ENCODE results near the gene VAT1L. TPM values are rescaled to one million over a fixed set of nuclear protein-coding genes. Genes with fewer than 3 reads are reported as not detected.

VAT1L gene
- total and polyA plus RNA-seq, 2 experiments from 2014 or later, result 6.2 TPM

DNA sequence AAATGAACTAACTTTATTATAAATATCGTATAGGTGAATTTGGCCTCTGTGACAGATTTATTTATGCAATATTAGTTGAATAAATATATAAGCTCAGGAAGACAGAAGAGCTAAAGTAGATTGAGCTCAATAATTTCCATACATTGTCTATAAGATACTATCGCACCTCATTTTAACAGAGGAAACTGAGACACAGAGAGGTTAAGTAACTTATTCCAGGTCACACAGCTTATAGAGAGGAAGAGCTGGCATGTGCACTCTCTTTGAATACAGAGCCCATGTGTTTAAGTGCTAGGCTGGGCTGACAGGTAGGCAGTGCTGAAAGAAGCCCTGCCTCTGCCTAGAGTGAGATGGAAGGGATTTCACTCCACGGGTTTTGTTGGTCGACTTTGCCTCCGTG, 48.4 kb downstream of the VAT1L start:
- H4K20me1 ChIP-seq (ENCODE audit: insufficient read depth), result no peaks in the 10 kb centered on the region
- 92 to 96% methylated on average over 5 of the region's 5 CpGs for WGBS, 2 experiments (ENCODE audit: low coverage in 1 of 2, low lambda C conversion rate in 2 of 2, missing lambda C conversion rate in 2 of 2)
- in situ Hi-C loops (cut with MboI), result no loop called here
- no peaks in the 10 kb centered on the region for H3K9me2 ChIP-seq (ENCODE audit: insufficient read depth)
- H3K36me3 ChIP-seq (ENCODE audit: low read depth), result no peaks in the 10 kb centered on the region
- TF ChIP-seq EZH2phosphoT487 (IDR thresholded peaks at IDR 0.05; ENCODE audit: insufficient read depth, low read depth) (no peak), EZH2 (IDR thresholded peaks at IDR 0.05; ENCODE audit: insufficient read depth, poor library complexity, severe bottlenecking) (no peak)
- H3F3A ChIP-seq (ENCODE audit: insufficient read depth), result peaks cover 25% of the 10 kb centered on the region
- H3K79me2 ChIP-seq (ENCODE audit: insufficient read depth), result no peaks in the 10 kb centered on the region
- no peak overlapping the region for H3K27ac ChIP-seq
- H3K9me3 ChIP-seq (ENCODE audit: low read depth), result no peaks in the 10 kb centered on the region
- no peak overlapping the region for H3K4me2 ChIP-seq (ENCODE audit: unreplicated experiment)
- no peak overlapping the region for H3K4me3 ChIP-seq
- no peak overlapping the region for H2AFZ ChIP-seq
- H3K4me1 ChIP-seq (ENCODE audit: insufficient read depth), result peaks cover 42% of the 10 kb centered on the region
- DNase-seq, result no peak
- no peaks in the 10 kb centered on the region for H3K27me3 ChIP-seq (replicated peaks; ENCODE audit: insufficient read depth)
- H3K9ac ChIP-seq, result no peak overlapping the region

DNA sequence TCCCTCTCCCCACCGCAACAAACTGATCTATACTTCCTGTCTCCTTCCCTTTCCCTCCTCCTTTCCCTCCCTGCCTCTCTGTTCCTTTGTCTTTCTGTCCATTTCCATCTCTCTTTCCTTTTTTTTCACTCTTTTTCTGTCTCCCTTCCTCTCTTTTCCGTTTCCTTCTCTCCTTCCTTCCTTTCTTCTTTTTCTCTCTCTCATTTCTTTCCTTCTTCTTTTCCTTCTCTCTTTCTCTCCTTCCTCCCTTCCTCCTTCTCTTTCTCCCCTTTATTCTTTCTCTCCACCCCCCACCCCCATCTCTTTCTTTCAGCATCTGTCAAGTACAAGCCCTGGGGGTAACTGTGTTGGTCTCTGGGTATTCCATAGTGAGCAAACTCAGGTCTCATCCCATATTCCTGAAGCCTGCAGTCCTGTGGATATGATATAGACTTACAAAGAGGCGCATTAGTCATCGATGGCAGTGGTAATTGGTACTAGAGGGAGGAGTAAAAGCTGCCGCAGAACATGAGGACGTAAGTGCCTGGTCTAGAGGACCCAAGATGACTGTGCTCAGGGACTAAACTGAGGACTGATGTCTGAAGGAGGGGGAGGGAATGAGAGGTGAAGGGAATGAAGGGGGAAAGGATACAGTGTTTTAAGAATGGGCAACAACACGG, 50.4 kb downstream of the VAT1L start:
- Histone ChIP-seq H4K20me1 (ENCODE audit: insufficient read depth) (no peaks in the 10 kb centered on the region), H3K27ac (no peak overlapping the region), H3K79me2 (ENCODE audit: insufficient read depth) (no peaks in the 10 kb centered on the region), H3K9me3 (ENCODE audit: low read depth) (no peaks in the 10 kb centered on the region), H3K36me3 (ENCODE audit: low read depth) (no peaks in the 10 kb centered on the region), H3K9me2 (ENCODE audit: insufficient read depth) (no peaks in the 10 kb centered on the region), H3K4me1 (ENCODE audit: insufficient read depth) (peaks cover 34% of the 10 kb centered on the region), H2AFZ (no peak overlapping the region), H3F3A (ENCODE audit: insufficient read depth) (peaks cover 21% of the 10 kb centered on the region), H3K27me3 (replicated peaks; ENCODE audit: insufficient read depth) (no peaks in the 10 kb centered on the region), H3K4me3 (no peak overlapping the region), H3K9ac (no peak overlapping the region), H3K4me2 (ENCODE audit: unreplicated experiment) (no peak overlapping the region)
- TF ChIP-seq EZH2phosphoT487 (IDR thresholded peaks at IDR 0.05; ENCODE audit: insufficient read depth, low read depth) (no peak), EZH2 (IDR thresholded peaks at IDR 0.05; ENCODE audit: insufficient read depth, poor library complexity, severe bottlenecking) (no peak)
- 76 to 81% methylated on average over 7 of the region's 7 CpGs for WGBS, 2 experiments (ENCODE audit: low coverage in 1 of 2, low lambda C conversion rate in 2 of 2, missing lambda C conversion rate in 2 of 2)
- peak; percentile 28 for DNase-seq
- in situ Hi-C loops (cut with MboI), result no loop called here

DNA sequence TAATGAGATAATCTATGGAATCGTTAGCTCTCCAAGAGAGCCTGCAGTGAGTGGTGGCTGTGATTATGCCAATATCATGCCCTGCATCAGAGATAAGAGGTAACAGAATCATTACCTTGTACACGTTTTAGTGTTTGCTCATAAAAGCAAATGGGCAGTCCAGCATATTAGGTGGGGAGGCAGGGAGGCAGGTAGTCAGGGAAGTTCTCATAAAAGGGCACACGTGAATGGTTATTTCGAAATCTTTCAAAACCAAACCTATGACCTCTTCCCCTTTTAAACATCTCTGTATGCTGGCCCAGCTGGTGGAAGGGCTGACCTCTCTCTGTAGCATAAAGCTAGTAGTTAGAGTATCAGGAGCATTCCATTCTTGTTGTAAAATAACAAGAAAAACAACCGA, 51.7 kb downstream of the VAT1L start:
- Histone ChIP-seq H3K4me2 (ENCODE audit: unreplicated experiment) (peak overlapping the region; percentile 21), H3K9ac (no peak overlapping the region), H3K36me3 (ENCODE audit: low read depth) (no peaks in the 10 kb centered on the region), H3K4me3 (no peak overlapping the region), H3F3A (ENCODE audit: insufficient read depth) (peaks cover 8% of the 10 kb centered on the region), H2AFZ (no peak overlapping the region), H4K20me1 (ENCODE audit: insufficient read depth) (no peaks in the 10 kb centered on the region), H3K9me3 (ENCODE audit: low read depth) (no peaks in the 10 kb centered on the region), H3K4me1 (ENCODE audit: insufficient read depth) (peaks cover 20% of the 10 kb centered on the region), H3K79me2 (ENCODE audit: insufficient read depth) (no peaks in the 10 kb centered on the region), H3K27ac (no peak overlapping the region), H3K27me3 (replicated peaks; ENCODE audit: insufficient read depth) (no peaks in the 10 kb centered on the region), H3K9me2 (ENCODE audit: insufficient read depth) (no peaks in the 10 kb centered on the region)
- 62 to 65% methylated on average over 5 of the region's 5 CpGs for WGBS, 2 experiments (ENCODE audit: low coverage in 1 of 2, low lambda C conversion rate in 2 of 2, missing lambda C conversion rate in 2 of 2)
- DNase-seq, result no peak
- TF ChIP-seq EZH2 (IDR thresholded peaks at IDR 0.05; ENCODE audit: insufficient read depth, poor library complexity, severe bottlenecking), result no peak
- no peak for TF ChIP-seq EZH2phosphoT487 (IDR thresholded peaks at IDR 0.05; ENCODE audit: insufficient read depth, low read depth)
- in situ Hi-C loops (cut with MboI), result no loop called here

DNA sequence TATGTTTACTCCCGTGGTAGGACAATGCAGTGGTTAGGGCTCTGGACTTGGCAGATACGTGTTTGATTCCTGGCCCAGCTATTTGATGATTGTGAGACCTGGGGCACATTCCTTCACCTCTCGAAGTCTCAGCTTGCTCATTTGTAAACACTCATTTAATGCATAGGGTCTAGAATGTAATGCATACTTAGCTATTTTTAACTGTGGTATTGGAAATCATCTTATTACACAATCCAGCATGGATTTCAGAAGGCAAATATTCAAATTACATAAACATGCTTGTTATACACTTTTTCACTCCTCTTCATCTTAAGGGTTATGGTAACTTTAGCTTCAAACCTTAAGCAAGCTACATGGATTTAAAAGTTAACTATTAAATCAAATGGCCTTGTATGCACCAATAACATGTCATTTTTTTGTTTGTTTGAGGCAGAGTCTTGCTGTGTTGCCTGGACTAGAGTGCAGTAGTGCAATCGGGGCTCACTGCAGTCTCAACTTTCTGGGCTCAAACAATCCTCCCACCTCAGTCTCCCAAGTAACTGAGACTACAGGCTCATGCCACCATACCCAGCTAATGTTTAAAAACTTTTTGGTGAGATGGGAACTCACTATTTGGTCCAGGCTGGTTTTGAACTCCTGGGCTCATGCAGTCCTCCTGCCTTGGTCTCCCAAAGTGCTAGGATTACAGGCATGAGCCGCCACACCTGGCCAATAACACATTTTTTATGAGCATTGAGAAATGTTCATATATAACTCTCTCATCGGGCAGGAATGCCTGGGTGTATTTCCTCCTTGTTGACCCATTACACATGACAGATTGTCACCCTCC, 52.5 kb downstream of the VAT1L start:
- no peaks in the 10 kb centered on the region for H3K27me3 ChIP-seq (replicated peaks; ENCODE audit: insufficient read depth)
- DNase-seq, result peak; percentile 27
- no peaks in the 10 kb centered on the region for H3K9me3 ChIP-seq (ENCODE audit: low read depth)
- H3K79me2 ChIP-seq (ENCODE audit: insufficient read depth), result no peaks in the 10 kb centered on the region
- in situ Hi-C loops (cut with MboI), result no loop called here
- H3K27ac ChIP-seq, result no peak overlapping the region
- no peaks in the 10 kb centered on the region for H3K36me3 ChIP-seq (ENCODE audit: low read depth)
- TF ChIP-seq EZH2phosphoT487 (IDR thresholded peaks at IDR 0.05; ENCODE audit: insufficient read depth, low read depth), result no peak
- TF ChIP-seq EZH2 (IDR thresholded peaks at IDR 0.05; ENCODE audit: insufficient read depth, poor library complexity, severe bottlenecking), result no peak
- no peak overlapping the region for H2AFZ ChIP-seq
- peaks cover 4% of the 10 kb centered on the region; the same call in 1 of the 2 replicates for H3F3A ChIP-seq (ENCODE audit: insufficient read depth)
- H3K9ac ChIP-seq, result no peak overlapping the region
- no peaks in the 10 kb centered on the region for H4K20me1 ChIP-seq (ENCODE audit: insufficient read depth)
- H3K4me2 ChIP-seq (ENCODE audit: unreplicated experiment), result peak overlapping the region; percentile 21
- H3K4me3 ChIP-seq, result no peak overlapping the region
- peaks cover 15% of the 10 kb centered on the region for H3K4me1 ChIP-seq (ENCODE audit: insufficient read depth)
- WGBS, 2 experiments (ENCODE audit: low coverage in 1 of 2, low lambda C conversion rate in 2 of 2, missing lambda C conversion rate in 2 of 2), result 56 to 57% methylated on average over 6 of the region's 6 CpGs
- no peaks in the 10 kb centered on the region for H3K9me2 ChIP-seq (ENCODE audit: insufficient read depth)
